ENCODE data around the gene SMKR1.

DNA sequence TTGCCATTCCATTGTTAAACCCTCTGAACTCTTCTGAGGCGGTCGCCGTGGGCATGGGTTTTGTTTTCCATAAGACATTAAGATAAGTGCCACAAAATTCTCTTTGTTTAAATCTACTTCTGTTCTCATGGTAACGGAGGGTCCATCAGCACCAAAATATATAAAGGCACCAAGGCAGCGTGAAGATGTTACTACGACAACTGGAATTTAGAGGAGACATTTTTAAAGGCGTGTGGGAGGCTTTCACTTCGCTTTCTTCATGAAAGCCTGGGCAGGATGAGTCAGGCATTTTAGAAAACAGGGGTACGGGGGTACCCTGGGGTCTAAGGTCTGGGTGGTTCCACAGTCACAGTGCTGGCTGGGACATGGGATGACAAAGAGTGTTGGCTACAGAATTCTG, 34.0 kb downstream of the SMKR1 start:
- TF ChIP-seq CTCF (IDR thresholded peaks at IDR 0.05) (no peak), EZH2 (IDR thresholded peaks at IDR 0.05) (no peak)
